ENCODE results near the gene GBGT1. TPM values are rescaled to one million over a fixed set of nuclear protein-coding genes. Genes with fewer than 3 reads are reported as not detected.

GBGT1 gene
- total RNA-seq, 1 donor, result 3.3 TPM

- Histone ChIP-seq H3K4me2 (ENCODE audit: insufficient read depth, low read length) (peak overlapping the region; percentile 84), H3K4me3 (ENCODE audit: insufficient read depth, low read length) (peak overlapping the region; percentile 74), H3K36me3 (ENCODE audit: insufficient read depth, low read length) (no peaks in the 10 kb centered on the region), H3K79me2 (ENCODE audit: insufficient read depth, low read length) (peaks cover 21% of the 10 kb centered on the region), H3K9me3 (ENCODE audit: low read depth, low read length) (no peaks in the 10 kb centered on the region), H3K27me3 (ENCODE audit: insufficient read depth, low read length) (no peaks in the 10 kb centered on the region), H3K27ac (ENCODE audit: low read depth, low read length) (no peak overlapping the region), H2AFZ (ENCODE audit: low read length) (peak overlapping the region; percentile 35), H3K4me1 (ENCODE audit: insufficient read depth, low read length) (peaks cover 17% of the 10 kb centered on the region), H4K20me1 (ENCODE audit: insufficient read depth, low read length) (peaks cover 60% of the 10 kb centered on the region)
- DNase-seq (ENCODE audit: insufficient read length, low spot score, missing footprints), result peak; percentile 99
- peak; percentile 81 for TF ChIP-seq CTCF (IDR thresholded peaks at IDR 0.05; ENCODE audit: extremely low read depth, low read depth, low read length)
Observed at GRCh38 chr9:133144142-133144903, 19.4 kb downstream of the GBGT1 start.

GRCh38 chr9:133143639-133144141 lies 20.0 kb downstream of the GBGT1 start:
- Histone ChIP-seq H3K4me2 (ENCODE audit: insufficient read depth, low read length) (peak overlapping the region; percentile 84), H3K4me3 (ENCODE audit: insufficient read depth, low read length) (peak overlapping the region; percentile 74), H2AFZ (ENCODE audit: low read length) (no peak overlapping the region), H3K9me3 (ENCODE audit: low read depth, low read length) (no peaks in the 10 kb centered on the region), H3K4me1 (ENCODE audit: insufficient read depth, low read length) (peaks cover 17% of the 10 kb centered on the region), H3K79me2 (ENCODE audit: insufficient read depth, low read length) (peaks cover 21% of the 10 kb centered on the region), H3K27ac (ENCODE audit: low read depth, low read length) (no peak overlapping the region), H3K27me3 (ENCODE audit: insufficient read depth, low read length) (no peaks in the 10 kb centered on the region), H4K20me1 (ENCODE audit: insufficient read depth, low read length) (peaks cover 60% of the 10 kb centered on the region), H3K36me3 (ENCODE audit: insufficient read depth, low read length) (no peaks in the 10 kb centered on the region)
- DNase-seq (ENCODE audit: insufficient read length, low spot score, missing footprints), result no peak
- no peak for TF ChIP-seq CTCF (IDR thresholded peaks at IDR 0.05; ENCODE audit: extremely low read depth, low read depth, low read length)

GRCh38 chr9:133142684-133143622 lies 20.8 kb downstream of the GBGT1 start:
- TF ChIP-seq CTCF (IDR thresholded peaks at IDR 0.05; ENCODE audit: extremely low read depth, low read depth, low read length), result no peak
- DNase-seq (ENCODE audit: insufficient read length, low spot score, missing footprints), result no peak
- Histone ChIP-seq H2AFZ (ENCODE audit: low read length) (no peak overlapping the region), H4K20me1 (ENCODE audit: insufficient read depth, low read length) (peaks cover 64% of the 10 kb centered on the region), H3K79me2 (ENCODE audit: insufficient read depth, low read length) (peaks cover 21% of the 10 kb centered on the region), H3K27ac (ENCODE audit: low read depth, low read length) (no peak overlapping the region), H3K27me3 (ENCODE audit: insufficient read depth, low read length) (no peaks in the 10 kb centered on the region), H3K36me3 (ENCODE audit: insufficient read depth, low read length) (no peaks in the 10 kb centered on the region), H3K4me1 (ENCODE audit: insufficient read depth, low read length) (peaks cover 12% of the 10 kb centered on the region), H3K9me3 (ENCODE audit: low read depth, low read length) (no peaks in the 10 kb centered on the region), H3K4me2 (ENCODE audit: insufficient read depth, low read length) (no peak overlapping the region), H3K4me3 (ENCODE audit: insufficient read depth, low read length) (no peak overlapping the region)
